GM23338 (cell line): Measurements from ENCODE around the gene SLC22A14. TPM values are rescaled to one million over a fixed set of nuclear protein-coding genes. Genes with fewer than 3 reads are reported as not detected.

ENCODE experiments used
- ATAC-seq: fragments of 200-7000 bp; cut with Tn5 transposase; 3 replicates; pipeline ENCODE4 v1.9.1; 2020
- DNase-seq: peaks from one replicate; pipeline ENCODE4 v3.0.0-alpha.2; 2015; ENCODE audit warnings: low spot score
- H2AFZ ChIP-seq: fragments of 200-600 bp; sonication (generic); 2 replicates; pipeline ENCODE4 v1.8.0; 2016; ENCODE audit warnings: antibody characterized with exemption, mild to moderate bottlenecking, moderate library complexity
- H3F3A ChIP-seq: fragments of 200-600 bp; sonication (generic); replicated peaks from 2 replicates; pipeline ENCODE4 v1.8.0; 2017; ENCODE audit warnings: antibody characterized with exemption, mixed run types, low read depth
- H3K27ac ChIP-seq: fragments of 200-600 bp; sonication (generic); 2 replicates; pipeline ENCODE4 v1.6.1; 2016; ENCODE audit warnings: low read depth
- H3K27me3 ChIP-seq: fragments of 200-600 bp; sonication (generic); 2 replicates; pipeline ENCODE4 v1.8.0; 2016; ENCODE audit warnings: mild to moderate bottlenecking, mixed run types, moderate library complexity; ENCODE audit not compliant: insufficient read depth
- H3K36me3 ChIP-seq: fragments of 200-600 bp; sonication (generic); 2 replicates; pipeline ENCODE4 v1.8.0; 2016; ENCODE audit warnings: mild to moderate bottlenecking; ENCODE audit not compliant: insufficient read depth
- H3K4me1 ChIP-seq: fragments of 200-600 bp; sonication (generic); 2 replicates; pipeline ENCODE4 v1.8.0; 2016; ENCODE audit warnings: mild to moderate bottlenecking, moderate library complexity; ENCODE audit not compliant: insufficient read depth
- H3K4me2 ChIP-seq: fragments of 200-600 bp; sonication (generic); 2 replicates; pipeline ENCODE4 v1.7.1; 2017; ENCODE audit warnings: mixed run types
- H3K4me3 ChIP-seq: fragments of 200-600 bp; sonication (generic); 2 replicates; pipeline ENCODE4 v1.6.1; 2016; ENCODE audit warnings: mixed run types
- H3K79me2 ChIP-seq: fragments of 200-600 bp; sonication (generic); replicated peaks from 2 replicates; pipeline ENCODE4 v1.8.0; 2017; ENCODE audit warnings: mild to moderate bottlenecking; ENCODE audit not compliant: insufficient read depth
- H3K9me2 ChIP-seq: fragments of 200-600 bp; sonication (generic); 2 replicates; pipeline ENCODE4 v1.8.0; 2017; ENCODE audit not compliant: insufficient read depth
- H4K20me1 ChIP-seq: fragments of 200-600 bp; sonication (generic); replicated peaks from 2 replicates; pipeline ENCODE4 v1.8.0; 2017; ENCODE audit warnings: mild to moderate bottlenecking; ENCODE audit not compliant: insufficient read depth
- H3K27ac Mint-ChIP-seq: 2 replicates; pipeline ENCODE4 v1.8.0; 2020; ENCODE audit warnings: inconsistent platforms, mild to moderate bottlenecking, moderate library complexity, mixed read lengths
- H3K27me3 Mint-ChIP-seq: 3 replicates; pipeline ENCODE4 v1.8.0; 2022; ENCODE audit warnings: low read depth, mild to moderate bottlenecking, moderate library complexity, mixed read lengths, inconsistent platforms; ENCODE audit not compliant: insufficient read depth, poor library complexity
- H3K36me3 Mint-ChIP-seq: 3 replicates; pipeline ENCODE4 v1.8.0; 2021; ENCODE audit warnings: low read depth, mild to moderate bottlenecking, inconsistent platforms, moderate library complexity, mixed read lengths
- H3K4me1 Mint-ChIP-seq: 3 replicates; pipeline ENCODE4 v1.8.0; 2020; ENCODE audit warnings: mild to moderate bottlenecking, inconsistent platforms, mixed read lengths
- H3K4me3 Mint-ChIP-seq: 3 replicates; pipeline ENCODE4 v1.8.0; 2021; ENCODE audit warnings: moderate library complexity, mild to moderate bottlenecking, inconsistent platforms, mixed read lengths
- H3K9me3 Mint-ChIP-seq: 3 replicates; pipeline ENCODE4 v1.8.0; 2020; ENCODE audit warnings: moderate library complexity, mild to moderate bottlenecking, inconsistent platforms, mixed read lengths
- REST ChIP-seq: IDR thresholded peaks from one replicate; pipeline ENCODE4 v1.6.1; 2018; ENCODE audit warnings: antibody characterized with exemption; ENCODE audit not compliant: unreplicated experiment
- STAT1 ChIP-seq: IDR thresholded peaks from one replicate; pipeline ENCODE4 v1.6.1; 2016; ENCODE audit warnings: antibody characterized with exemption; ENCODE audit not compliant: unreplicated experiment
- ZNF114 ChIP-seq: fragments of 250-450 bp; sonication (Bioruptor Pico); IDR thresholded peaks from 2 replicates; pipeline ENCODE4 v1.5.0; 2020; ENCODE audit warnings: mild to moderate bottlenecking, moderate library complexity
- polyA plus RNA-seq: library from polyadenylated mRNA; unstranded; fragments of >200 nt; fragmentation: Nextera tagmentation; extraction: Ambion mirVana; gene quantifications from 2 replicates; pipeline ENCODE4 v1.2.1, GENCODE V29; 2016
- total RNA-seq: library from RNA; depleted of rRNA; stranded (reverse); fragments of >200 nt; shearing (Covaris generic); gene quantifications from 2 replicates; pipeline ENCODE4 v1.2.3, GENCODE V29; 2014
- TF ChIP-seq, protein P1 (sequence below): IDR thresholded peaks from 2 replicates; pipeline ENCODE4 v1.6.1; 2016; ENCODE audit warnings: antibody characterized with exemption

Gene SLC22A14
- total and polyA plus RNA-seq, 2 experiments from 2014 or later: not detected

GRCh38 chr3:38354588-38355330 is 72.7 kb downstream of the SLC22A14 start:
- no peak overlapping the region for H3K27ac Mint-ChIP-seq
- no peak overlapping the region for H3K4me3 Mint-ChIP-seq

DNA sequence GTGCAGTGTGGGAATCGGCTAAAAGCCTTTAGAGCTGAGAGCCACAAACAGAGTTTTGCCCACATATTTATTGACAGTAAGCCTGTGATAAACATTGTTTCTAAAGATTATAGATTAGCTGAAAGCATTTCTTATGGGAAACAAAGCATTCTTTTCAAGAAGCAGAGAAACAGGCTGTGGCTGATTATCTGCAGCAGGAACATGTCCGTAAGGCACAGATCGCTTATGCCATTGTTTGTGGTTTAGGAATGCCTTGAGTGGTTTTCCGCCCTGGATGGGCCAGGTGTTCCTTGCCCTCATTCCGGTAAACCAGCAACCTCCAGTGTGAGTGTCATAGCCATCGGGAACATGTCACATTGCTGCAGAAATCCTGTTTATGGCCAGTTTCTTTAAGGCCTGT is 76.9 kb downstream of the SLC22A14 start:
- Histone ChIP-seq H3K9me2 (no peaks in the 10 kb centered on the region; the same call in 1 of the 2 replicates), H3K27me3 (no peaks in the 10 kb centered on the region), H3K27ac (no peak overlapping the region), H3K79me2 (no peaks in the 10 kb centered on the region), H3F3A (no peaks in the 10 kb centered on the region), H3K4me1 (no peaks in the 10 kb centered on the region), H3K36me3 (no peaks in the 10 kb centered on the region; the same call in 1 of the 2 replicates), H2AFZ (no peak overlapping the region), H3K4me3 (no peak overlapping the region), H3K4me2 (no peak overlapping the region), H4K20me1 (no peaks in the 10 kb centered on the region)
- peaks cover 2% of the 10 kb centered on the region for H3K27me3 Mint-ChIP-seq
- TF ChIP-seq REST: no peak
- H3K27ac Mint-ChIP-seq: no peak overlapping the region
- ATAC-seq: no peak
- peaks cover 20% of the 10 kb centered on the region for H3K9me3 Mint-ChIP-seq
- peaks cover 46% of the 10 kb centered on the region for H3K36me3 Mint-ChIP-seq
- H3K4me1 Mint-ChIP-seq: no peaks in the 10 kb centered on the region
- DNase-seq: no peak
- H3K4me3 Mint-ChIP-seq: no peak overlapping the region

More at GRCh38 chr3:38354588-38355330, 72.7 kb downstream of the SLC22A14 start:
- H3K36me3 Mint-ChIP-seq: peaks cover 46% of the 10 kb centered on the region
- TF ChIP-seq ZNF114 (CRISPR knock-in tag): no peak
- TF ChIP-seq, protein P1, sequence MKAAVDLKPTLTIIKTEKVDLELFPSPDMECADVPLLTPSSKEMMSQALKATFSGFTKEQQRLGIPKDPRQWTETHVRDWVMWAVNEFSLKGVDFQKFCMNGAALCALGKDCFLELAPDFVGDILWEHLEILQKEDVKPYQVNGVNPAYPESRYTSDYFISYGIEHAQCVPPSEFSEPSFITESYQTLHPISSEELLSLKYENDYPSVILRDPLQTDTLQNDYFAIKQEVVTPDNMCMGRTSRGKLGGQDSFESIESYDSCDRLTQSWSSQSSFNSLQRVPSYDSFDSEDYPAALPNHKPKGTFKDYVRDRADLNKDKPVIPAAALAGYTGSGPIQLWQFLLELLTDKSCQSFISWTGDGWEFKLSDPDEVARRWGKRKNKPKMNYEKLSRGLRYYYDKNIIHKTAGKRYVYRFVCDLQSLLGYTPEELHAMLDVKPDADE: no peak
- TF ChIP-seq STAT1: no peak
- peaks cover 20% of the 10 kb centered on the region for H3K9me3 Mint-ChIP-seq
- no peaks in the 10 kb centered on the region for H3K4me1 Mint-ChIP-seq
- no peak for ATAC-seq
- Histone ChIP-seq H3K36me3 (peaks cover 5% of the 10 kb centered on the region), H3K79me2 (no peaks in the 10 kb centered on the region), H3K9me2 (no peaks in the 10 kb centered on the region; the same call in 1 of the 2 replicates), H3K27ac (no peak overlapping the region), H4K20me1 (peaks cover 5% of the 10 kb centered on the region; the same call in 1 of the 2 replicates), H3K27me3 (no peaks in the 10 kb centered on the region), H3K4me3 (no peak overlapping the region), H3K4me2 (no peak overlapping the region), H2AFZ (no peak overlapping the region), H3F3A (no peaks in the 10 kb centered on the region), H3K4me1 (no peaks in the 10 kb centered on the region)
- H3K27me3 Mint-ChIP-seq: peaks cover 2% of the 10 kb centered on the region
- no peak for DNase-seq
